ENCODE results near the gene CSN1S1. TPM values are rescaled to one million over a fixed set of nuclear protein-coding genes. Genes with fewer than 3 reads are reported as not detected.
A peak's percentile ranks its signal among the peaks of the same experiment; 100 is the strongest.

CSN1S1 gene
- total RNA-seq, 1 donor from 2014 or later = not detected

GRCh38 chr4:69974631-69975030 is 43.8 kb downstream of the CSN1S1 start:
- H3K4me3 Mint-ChIP-seq = no peak overlapping the region
- peaks cover 7% of the 10 kb centered on the region for H3K27me3 Mint-ChIP-seq (ENCODE audit: low read depth)
- DNase-seq (ENCODE audit: low spot score in 2 of 2, unreplicated experiment in 2 of 2) = no peak

GRCh38 chr4:69977582-69977981 is 46.7 kb downstream of the CSN1S1 start:
- H3K9me3 Mint-ChIP-seq = no peaks in the 10 kb centered on the region
- no peak for DNase-seq (ENCODE audit: low spot score in 2 of 2, unreplicated experiment in 2 of 2)
- H3K27ac Mint-ChIP-seq = no peak overlapping the region
- peaks cover 6% of the 10 kb centered on the region for H3K27me3 Mint-ChIP-seq (ENCODE audit: low read depth)
- no peak overlapping the region for H3K4me3 Mint-ChIP-seq
- peaks cover 3% of the 10 kb centered on the region for H3K4me1 Mint-ChIP-seq
- no peak for TF ChIP-seq CTCF (IDR thresholded peaks at IDR 0.05; ENCODE audit: unreplicated experiment)
- H3K36me3 Mint-ChIP-seq = no peaks in the 10 kb centered on the region

More at GRCh38 chr4:69974631-69975030, 43.8 kb downstream of the CSN1S1 start:
- no peak overlapping the region for H3K27ac Mint-ChIP-seq
- H3K36me3 Mint-ChIP-seq = no peaks in the 10 kb centered on the region
- H3K9me3 Mint-ChIP-seq = no peaks in the 10 kb centered on the region
- TF ChIP-seq CTCF (IDR thresholded peaks at IDR 0.05; ENCODE audit: unreplicated experiment) = no peak
- H3K4me1 Mint-ChIP-seq = peaks cover 3% of the 10 kb centered on the region

- no peak for TF ChIP-seq CTCF (IDR thresholded peaks at IDR 0.05; ENCODE audit: unreplicated experiment)
- Mint-ChIP-seq H3K36me3 (no peaks in the 10 kb centered on the region), H3K4me1 (peaks cover 12% of the 10 kb centered on the region), H3K27me3 (ENCODE audit: low read depth) (no peaks in the 10 kb centered on the region), H3K4me3 (no peak overlapping the region), H3K9me3 (no peaks in the 10 kb centered on the region), H3K27ac (peak overlapping the region; percentile 36)
- DNase-seq (ENCODE audit: low spot score in 2 of 2, unreplicated experiment in 2 of 2) = peak in 1 of 2 experiments; percentile 38
These were observed 53.2 kb downstream of the CSN1S1 start for GRCh38 chr4:69984030-69984443.

GRCh38 chr4:69986663-69987062 is 55.8 kb downstream of the CSN1S1 start:
- Mint-ChIP-seq H3K36me3 (no peaks in the 10 kb centered on the region), H3K27me3 (ENCODE audit: low read depth) (no peaks in the 10 kb centered on the region), H3K27ac (no peak overlapping the region), H3K9me3 (no peaks in the 10 kb centered on the region), H3K4me3 (no peak overlapping the region), H3K4me1 (peaks cover 12% of the 10 kb centered on the region)
- no peak for DNase-seq (ENCODE audit: low spot score in 2 of 2, unreplicated experiment in 2 of 2)
- TF ChIP-seq CTCF (IDR thresholded peaks at IDR 0.05; ENCODE audit: unreplicated experiment) = no peak

GRCh38 chr4:69991016-69991415 is 60.1 kb downstream of the CSN1S1 start:
- H3K4me3 Mint-ChIP-seq = no peak overlapping the region
- H3K36me3 Mint-ChIP-seq = no peaks in the 10 kb centered on the region
- DNase-seq (ENCODE audit: low spot score in 2 of 2, unreplicated experiment in 2 of 2) = no peak
- no peak overlapping the region for H3K27ac Mint-ChIP-seq
- no peak for TF ChIP-seq CTCF (IDR thresholded peaks at IDR 0.05; ENCODE audit: unreplicated experiment)
- H3K4me1 Mint-ChIP-seq = no peaks in the 10 kb centered on the region
- no peaks in the 10 kb centered on the region for H3K9me3 Mint-ChIP-seq
- H3K27me3 Mint-ChIP-seq (ENCODE audit: low read depth) = no peaks in the 10 kb centered on the region

GRCh38 chr4:69994782-69995181 is 63.9 kb downstream of the CSN1S1 start:
- Mint-ChIP-seq H3K27me3 (ENCODE audit: low read depth) (no peaks in the 10 kb centered on the region), H3K4me3 (no peak overlapping the region), H3K9me3 (no peaks in the 10 kb centered on the region), H3K36me3 (no peaks in the 10 kb centered on the region), H3K4me1 (no peaks in the 10 kb centered on the region), H3K27ac (no peak overlapping the region)
- TF ChIP-seq CTCF (IDR thresholded peaks at IDR 0.05; ENCODE audit: unreplicated experiment) = no peak
- no peak for DNase-seq (ENCODE audit: low spot score in 2 of 2, unreplicated experiment in 2 of 2)
